ENCODE data around the gene REV1. TPM values are rescaled to one million over a fixed set of nuclear protein-coding genes. Genes with fewer than 3 reads are reported as not detected.

REV1 gene
- total RNA-seq, 1 donor from 2014 or later: 40.2 TPM

DNA sequence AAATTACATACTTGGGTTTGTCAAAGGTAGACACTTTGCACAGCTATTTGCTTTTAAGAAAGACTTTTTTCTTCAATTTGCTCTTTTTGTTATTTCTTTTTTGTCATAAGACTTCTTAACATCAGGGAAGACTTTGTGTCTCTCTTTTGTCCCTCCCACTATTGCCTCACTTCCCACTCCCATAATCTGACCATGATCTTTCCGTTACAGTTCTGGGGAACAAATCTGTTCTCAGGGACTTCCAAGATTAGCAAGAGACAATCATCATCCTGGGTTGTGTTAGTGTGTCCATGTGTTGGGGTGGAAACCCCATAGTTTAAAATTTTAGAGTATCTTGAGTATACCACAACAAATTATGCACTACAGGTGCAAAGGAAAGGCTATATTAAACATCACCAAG lies 75.3 kb downstream of the REV1 start:
- peaks cover 18% of the 10 kb centered on the region for H3K36me3 Mint-ChIP-seq (ENCODE audit: low read depth, unreplicated experiment)
- TF ChIP-seq, protein P1, sequence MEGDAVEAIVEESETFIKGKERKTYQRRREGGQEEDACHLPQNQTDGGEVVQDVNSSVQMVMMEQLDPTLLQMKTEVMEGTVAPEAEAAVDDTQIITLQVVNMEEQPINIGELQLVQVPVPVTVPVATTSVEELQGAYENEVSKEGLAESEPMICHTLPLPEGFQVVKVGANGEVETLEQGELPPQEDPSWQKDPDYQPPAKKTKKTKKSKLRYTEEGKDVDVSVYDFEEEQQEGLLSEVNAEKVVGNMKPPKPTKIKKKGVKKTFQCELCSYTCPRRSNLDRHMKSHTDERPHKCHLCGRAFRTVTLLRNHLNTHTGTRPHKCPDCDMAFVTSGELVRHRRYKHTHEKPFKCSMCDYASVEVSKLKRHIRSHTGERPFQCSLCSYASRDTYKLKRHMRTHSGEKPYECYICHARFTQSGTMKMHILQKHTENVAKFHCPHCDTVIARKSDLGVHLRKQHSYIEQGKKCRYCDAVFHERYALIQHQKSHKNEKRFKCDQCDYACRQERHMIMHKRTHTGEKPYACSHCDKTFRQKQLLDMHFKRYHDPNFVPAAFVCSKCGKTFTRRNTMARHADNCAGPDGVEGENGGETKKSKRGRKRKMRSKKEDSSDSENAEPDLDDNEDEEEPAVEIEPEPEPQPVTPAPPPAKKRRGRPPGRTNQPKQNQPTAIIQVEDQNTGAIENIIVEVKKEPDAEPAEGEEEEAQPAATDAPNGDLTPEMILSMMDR (IDR thresholded peaks at IDR 0.05; ENCODE audit: unreplicated experiment): no peak
- no peak overlapping the region for H3K27ac Mint-ChIP-seq (ENCODE audit: unreplicated experiment)
- no peaks in the 10 kb centered on the region for H3K4me1 Mint-ChIP-seq (ENCODE audit: unreplicated experiment)
- no peak overlapping the region for H3K4me3 Mint-ChIP-seq (ENCODE audit: unreplicated experiment)
- no peaks in the 10 kb centered on the region for H3K9me3 Mint-ChIP-seq (ENCODE audit: unreplicated experiment)
- peaks cover 5% of the 10 kb centered on the region for H3K27me3 Mint-ChIP-seq (ENCODE audit: unreplicated experiment)
- no peak for DNase-seq (ENCODE audit: low spot score)

DNA sequence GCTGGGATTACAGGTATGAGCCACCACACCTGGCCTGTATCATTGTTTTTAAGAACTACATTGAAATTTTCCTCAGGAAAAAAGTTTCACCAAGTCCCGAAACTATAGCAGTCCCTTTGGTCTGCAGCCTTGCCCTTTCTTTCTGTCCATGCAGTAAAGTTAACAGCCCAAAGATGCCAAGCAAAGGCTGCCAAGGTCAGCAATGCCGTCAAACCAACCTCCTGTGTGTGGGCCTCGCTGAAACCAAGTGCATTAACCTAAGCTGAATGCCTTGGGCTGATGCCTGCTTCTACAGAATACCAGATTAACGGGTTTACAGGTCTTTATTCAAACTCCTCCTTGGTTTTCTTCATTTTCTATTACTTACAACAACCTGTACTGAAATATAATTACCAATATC lies 79.5 kb downstream of the REV1 start:
- H3K9me3 Mint-ChIP-seq (ENCODE audit: unreplicated experiment): no peaks in the 10 kb centered on the region
- no peak overlapping the region for H3K4me3 Mint-ChIP-seq (ENCODE audit: unreplicated experiment)
- peaks cover 2% of the 10 kb centered on the region for H3K27me3 Mint-ChIP-seq (ENCODE audit: unreplicated experiment)
- TF ChIP-seq, protein P1 (IDR thresholded peaks at IDR 0.05; ENCODE audit: unreplicated experiment): no peak
- no peak for DNase-seq (ENCODE audit: low spot score)
- H3K27ac Mint-ChIP-seq (ENCODE audit: unreplicated experiment): no peak overlapping the region
- peaks cover 16% of the 10 kb centered on the region for H3K36me3 Mint-ChIP-seq (ENCODE audit: low read depth, unreplicated experiment)
- H3K4me1 Mint-ChIP-seq (ENCODE audit: unreplicated experiment): no peaks in the 10 kb centered on the region

DNA sequence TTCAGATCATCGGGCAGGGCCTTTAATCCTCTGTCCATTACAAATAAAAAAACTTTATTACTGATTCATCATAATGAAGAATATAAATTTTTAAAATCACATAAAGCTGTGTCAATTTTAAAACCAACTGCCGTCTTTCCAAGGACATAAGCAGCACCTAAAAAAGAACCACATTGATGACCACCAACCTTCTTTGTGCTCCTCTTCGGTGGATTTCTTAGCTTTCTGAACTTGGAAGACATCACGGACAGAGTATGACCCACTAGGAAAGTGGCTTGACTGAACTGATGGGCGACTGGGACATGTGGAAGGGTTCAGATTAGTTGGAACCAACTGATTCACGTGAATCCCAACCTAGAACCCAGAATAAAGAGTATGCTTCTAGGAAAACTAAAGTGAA lies 83.7 kb downstream of the REV1 start:
- peaks cover 33% of the 10 kb centered on the region for H3K36me3 Mint-ChIP-seq (ENCODE audit: low read depth, unreplicated experiment)
- no peaks in the 10 kb centered on the region for H3K9me3 Mint-ChIP-seq (ENCODE audit: unreplicated experiment)
- no peak overlapping the region for H3K4me3 Mint-ChIP-seq (ENCODE audit: unreplicated experiment)
- peaks cover 9% of the 10 kb centered on the region for H3K4me1 Mint-ChIP-seq (ENCODE audit: unreplicated experiment)
- TF ChIP-seq, protein P1 (IDR thresholded peaks at IDR 0.05; ENCODE audit: unreplicated experiment): no peak
- DNase-seq (ENCODE audit: low spot score): no peak
- no peak overlapping the region for H3K27ac Mint-ChIP-seq (ENCODE audit: unreplicated experiment)
- H3K27me3 Mint-ChIP-seq (ENCODE audit: unreplicated experiment): peaks cover 7% of the 10 kb centered on the region

DNA sequence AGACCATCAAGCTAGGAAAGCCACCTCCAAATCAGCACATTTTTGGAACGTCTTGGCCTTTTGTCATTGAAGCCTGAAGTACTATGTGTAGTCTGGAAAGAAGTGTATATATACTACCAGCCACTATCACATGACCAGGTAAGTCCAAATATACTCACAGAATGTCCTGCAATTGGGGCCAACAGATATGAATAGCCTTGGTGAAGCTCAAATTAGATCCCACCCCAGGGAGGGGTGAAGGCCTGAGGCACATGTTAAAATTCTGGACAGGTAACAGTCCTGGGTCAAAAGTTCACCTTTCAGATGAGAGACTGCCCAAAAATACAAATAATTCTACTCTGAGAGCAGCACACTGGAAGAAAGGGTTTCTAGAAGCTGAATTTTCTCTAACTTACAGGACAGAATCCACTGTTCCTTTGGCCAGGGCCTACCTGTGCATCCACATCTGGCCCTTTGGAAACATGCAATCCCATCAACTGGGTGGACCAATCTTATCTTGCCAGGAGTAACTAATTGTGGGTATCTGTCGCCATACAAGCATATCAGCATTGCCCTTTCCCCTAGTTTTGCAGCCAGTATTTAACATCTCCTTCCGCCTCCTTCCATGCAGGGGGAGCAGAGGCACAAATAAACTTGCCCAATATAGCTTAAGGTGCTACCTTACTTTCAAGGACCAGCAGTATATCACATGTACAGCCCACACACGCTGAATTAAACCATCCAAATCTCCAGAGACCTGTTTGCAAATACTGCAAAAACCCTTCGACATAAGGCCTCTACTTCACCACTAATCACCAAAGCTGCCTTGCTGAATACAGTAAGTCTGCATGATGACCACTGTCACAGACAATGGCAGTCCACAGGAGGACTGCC lies 84.8 kb downstream of the REV1 start:
- H3K9me3 Mint-ChIP-seq (ENCODE audit: unreplicated experiment): no peaks in the 10 kb centered on the region
- TF ChIP-seq, protein P1 (IDR thresholded peaks at IDR 0.05; ENCODE audit: unreplicated experiment): no peak
- H3K36me3 Mint-ChIP-seq (ENCODE audit: low read depth, unreplicated experiment): peaks cover 33% of the 10 kb centered on the region
- peaks cover 7% of the 10 kb centered on the region for H3K27me3 Mint-ChIP-seq (ENCODE audit: unreplicated experiment)
- peaks cover 9% of the 10 kb centered on the region for H3K4me1 Mint-ChIP-seq (ENCODE audit: unreplicated experiment)
- DNase-seq (ENCODE audit: low spot score): no peak
- H3K27ac Mint-ChIP-seq (ENCODE audit: unreplicated experiment): no peak overlapping the region
- peak overlapping the region; percentile 10 for H3K4me3 Mint-ChIP-seq (ENCODE audit: unreplicated experiment)
